Ovary (tissue), 9 donors: ENCODE measurements around the gene NFATC3. TPM values are rescaled to one million over a fixed set of nuclear protein-coding genes. Genes with fewer than 3 reads are reported as not detected.

Source experiments
- DNase-seq, 5 donors: peaks; one replicate each; pipeline ENCODE4 v3.0.0-alpha.2; 2019 to 2020
- H3K27ac ChIP-seq, 2 donors: fragments of 200-600 bp; one replicate each; pipeline versions ENCODE4 v1.5.1 to v1.8.0; 2019 to 2022
- H3K27me3 ChIP-seq: fragments of 200-600 bp; one replicate; pipeline ENCODE4 v1.8.0; 2022
- H3K36me3 ChIP-seq: fragments of 200-600 bp; sonication (generic); one replicate; pipeline ENCODE4 v1.5.1; 2019
- H3K4me1 ChIP-seq: one replicate; pipeline ENCODE4 v1.8.1; 2013; ENCODE audit warnings: mild to moderate bottlenecking, moderate library complexity; ENCODE audit not compliant: insufficient read depth
- H3K4me3 ChIP-seq: fragments of 200-600 bp; sonication (generic); one replicate; pipeline ENCODE4 v1.5.1; 2017
- H3K9me3 ChIP-seq, 2 donors: fragments of 200-600 bp in 1 of 2; sonication (generic) in 1 of 2; one replicate each; pipeline versions ENCODE4 v1.5.1 to v1.8.1; 2013 to 2019; ENCODE audit warnings: mild to moderate bottlenecking in 1 of 2, moderate library complexity in 1 of 2
- EP300 ChIP-seq: sonication (generic); formaldehyde crosslinking; IDR thresholded peaks from one replicate; pipeline ENCODE4 v1.6.1; 2017; ENCODE audit warnings: antibody characterized with exemption
- POLR2A ChIP-seq: fragments of 450-650 bp; IDR thresholded peaks from one replicate; pipeline ENCODE4 v1.6.1; 2017; ENCODE audit warnings: antibody characterized with exemption, mild to moderate bottlenecking, moderate library complexity
- WGBS, 3 donors: extraction: QIAGEN DNeasy Blood & Tissue Kit in 1 of 3; methylation state at CpG; one replicate each; pipeline versions ENCODE4 v1.1.5 to v1.1.7; 2013 to 2017; 5-methylcytosine and 5-hydroxymethylcytosine counted together
- intact Hi-C, 4 donors: fragments of 100-400 bp; cut with DNase I; formaldehyde crosslinking; loops; one replicate each; pipeline versions ENCODE4 v1.11.0 to v1.15.1; 2022 to 2023
- polyA plus RNA-seq, 2 donors: library from polyadenylated mRNA; stranded (reverse); fragments of 200-250 nt in 1 of 2; fragments of 350-450 nt in 1 of 2; fragmentation: Illumina TruSeq in 1 of 2; extraction: RNeasy Lipid Tissue Mini Kit (QIAGEN cat#74804) in 1 of 2; gene quantifications; one replicate each; pipeline ENCODE4 v1.2.3, GENCODE V29; 2013 to 2014
- total RNA-seq, 7 donors: library from RNA; depleted of rRNA in 2 of 7; stranded (reverse); fragments of >200 nt in 2 of 7; fragmentation: NEBNext Ultra II Directional in 3 of 7; extraction: Animal tissue kit (Norgen Biotek cat#: 25700) in 3 of 7; gene quantifications; one replicate each; pipeline versions ENCODE4 v1.1.0 to v1.2.4, GENCODE V29; 2016 to 2023
- TF ChIP-seq, protein P1 (sequence below), 3 donors: fragments of 450-650 bp in 2 of 3; fragments of 200-600 bp in 1 of 3; IDR thresholded peaks; one replicate each; pipeline versions ENCODE4 v1.5.1 to v1.8.0; 2016 to 2022; ENCODE audit warnings: antibody characterized with exemption in 3 of 3, mild to moderate bottlenecking in 1 of 3
- donor health status: DM: no; HTN: no; CAD: no; lungs with moderate emphysema.
- donor health status: DM: no; HTN: no; CAD: no.
- donor health status: Bipolar disorder and iron deficiency.
- donor health status: DM: yes; HTN: yes; CAD: no.
- donor health status: DM: no; HTN: no; CAD: no.
- donor health status: DM: yes; HTN: yes; CAD: no.

The NFATC3 gene
- total and polyA plus RNA-seq, 9 donors = 12.5 to 77.1 (median 43.6) TPM

GRCh38 chr16:68233085-68233834 is 148.1 kb downstream of the NFATC3 start:
- WGBS, 3 donors = 78 to 82% (median 79%) methylated on average over 5 of the region's 5 CpGs
- TF ChIP-seq, protein P1, sequence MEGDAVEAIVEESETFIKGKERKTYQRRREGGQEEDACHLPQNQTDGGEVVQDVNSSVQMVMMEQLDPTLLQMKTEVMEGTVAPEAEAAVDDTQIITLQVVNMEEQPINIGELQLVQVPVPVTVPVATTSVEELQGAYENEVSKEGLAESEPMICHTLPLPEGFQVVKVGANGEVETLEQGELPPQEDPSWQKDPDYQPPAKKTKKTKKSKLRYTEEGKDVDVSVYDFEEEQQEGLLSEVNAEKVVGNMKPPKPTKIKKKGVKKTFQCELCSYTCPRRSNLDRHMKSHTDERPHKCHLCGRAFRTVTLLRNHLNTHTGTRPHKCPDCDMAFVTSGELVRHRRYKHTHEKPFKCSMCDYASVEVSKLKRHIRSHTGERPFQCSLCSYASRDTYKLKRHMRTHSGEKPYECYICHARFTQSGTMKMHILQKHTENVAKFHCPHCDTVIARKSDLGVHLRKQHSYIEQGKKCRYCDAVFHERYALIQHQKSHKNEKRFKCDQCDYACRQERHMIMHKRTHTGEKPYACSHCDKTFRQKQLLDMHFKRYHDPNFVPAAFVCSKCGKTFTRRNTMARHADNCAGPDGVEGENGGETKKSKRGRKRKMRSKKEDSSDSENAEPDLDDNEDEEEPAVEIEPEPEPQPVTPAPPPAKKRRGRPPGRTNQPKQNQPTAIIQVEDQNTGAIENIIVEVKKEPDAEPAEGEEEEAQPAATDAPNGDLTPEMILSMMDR (IDR thresholded peaks at IDR 0.05) = no peak
- TF ChIP-seq POLR2A (no peak), EP300 (no peak)
- intact Hi-C loops = loop anchor here in 2 of 4 donors (5.0 to 10.0 kb wide), 3 partner anchors 138 to 241 kb away; partner anchors contain the start of gene NFATC3 (in 1 of the 2)
- Histone ChIP-seq H3K27me3 (no peaks in the 10 kb centered on the region), H3K9me3 (no peaks in the 10 kb centered on the region), H3K36me3 (no peaks in the 10 kb centered on the region), H3K4me3 (no peak overlapping the region), H3K27ac (no peak overlapping the region), H3K4me1 (peaks cover 12% of the 10 kb centered on the region)
- DNase-seq = peak in 1 of 5 donors; percentile 7

GRCh38 chr16:68233835-68234187 is 148.6 kb downstream of the NFATC3 start:
- Histone ChIP-seq H3K36me3 (no peaks in the 10 kb centered on the region), H3K27me3 (no peaks in the 10 kb centered on the region), H3K4me1 (peaks cover 12% of the 10 kb centered on the region), H3K9me3 (no peaks in the 10 kb centered on the region), H3K4me3 (no peak overlapping the region), H3K27ac (no peak overlapping the region)
- TF ChIP-seq POLR2A = no peak
- TF ChIP-seq EP300 = no peak
- TF ChIP-seq, protein P1 (IDR thresholded peaks at IDR 0.05) = no peak
- intact Hi-C loops = loop anchor here in 2 of 4 donors (5.0 to 10.0 kb wide), 3 partner anchors 139 to 242 kb away; partner anchors contain the start of gene NFATC3 (in 1 of the 2)
- WGBS, 3 donors = 79 to 83% (median 80%) methylated on average over 8 of the region's 8 CpGs
- peak in 1 of 5 donors; percentile 39 for DNase-seq

- 58 to 67% (median 66%) methylated on average over 13 of the region's 13 CpGs for WGBS, 3 donors
- DNase-seq = peak in 4 of 5 donors; percentile 45 to 54 (median 47)
- no peak for TF ChIP-seq EP300
- TF ChIP-seq, protein P1 (IDR thresholded peaks at IDR 0.05) = no peak
- TF ChIP-seq POLR2A = no peak
- Histone ChIP-seq H3K9me3 (no peaks in the 10 kb centered on the region), H3K27me3 (no peaks in the 10 kb centered on the region), H3K36me3 (no peaks in the 10 kb centered on the region), H3K4me1 (peaks cover 12% of the 10 kb centered on the region), H3K27ac (no peak overlapping the region), H3K4me3 (no peak overlapping the region)
- intact Hi-C loops = loop anchor here in 2 of 4 donors (5.0 to 10.0 kb wide), 3 partner anchors 140 to 242 kb away; partner anchors contain the start of gene NFATC3 (in 1 of the 2)
Measured at GRCh38 chr16:68234188-68235107, 149.3 kb downstream of the NFATC3 start.
